ENCODE results near the gene GDPD5.

GDPD5 gene

DNA sequence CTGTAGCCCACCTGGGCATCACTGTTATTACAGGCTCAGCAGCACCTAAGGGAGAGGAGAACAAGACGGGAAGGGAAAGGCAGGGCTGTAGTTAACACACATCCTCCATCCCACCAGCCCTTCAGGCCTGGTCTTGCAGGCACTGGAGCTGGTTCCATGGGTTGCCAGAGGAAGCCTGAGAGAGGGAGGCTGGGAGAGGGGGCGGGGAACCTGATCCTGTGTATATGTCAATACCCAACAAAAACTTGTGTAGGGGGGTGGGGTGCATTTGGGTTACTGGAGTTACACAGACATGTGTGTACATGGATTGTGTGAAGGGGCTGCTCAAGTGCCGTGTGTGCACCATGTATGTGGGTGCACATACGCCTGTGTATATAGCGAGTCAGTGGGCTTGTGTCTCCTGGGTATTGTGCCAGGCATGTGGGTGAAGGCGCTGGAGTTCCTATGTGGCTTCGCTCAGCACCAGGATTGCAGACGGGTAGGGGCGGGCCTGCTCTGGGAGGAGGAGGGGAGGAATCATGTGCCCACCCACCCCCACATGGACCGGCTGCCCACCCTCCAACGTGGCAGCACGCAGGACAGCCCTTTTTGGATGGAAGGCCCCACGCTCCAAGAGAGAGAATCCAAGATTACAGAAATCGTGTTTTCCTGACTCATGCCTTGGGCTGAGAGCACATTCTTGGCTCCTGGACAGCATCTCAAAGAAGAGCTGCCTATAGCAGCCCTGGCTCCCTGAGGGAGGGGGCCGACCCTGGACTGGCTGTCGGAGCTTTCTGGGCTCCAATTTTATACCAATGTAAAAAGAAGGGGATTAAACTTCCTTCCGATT is 32.1 kb upstream of the GDPD5 start:
- DNase-seq (ENCODE audit: low spot score): no peak

- no peak for DNase-seq (ENCODE audit: low spot score)
Measured at GRCh38 chr11:75556275-75556674, 30.5 kb upstream of the GDPD5 start.

- no peak for DNase-seq (ENCODE audit: low spot score)
Measured at GRCh38 chr11:75555079-75555811, 29.5 kb upstream of the GDPD5 start.

DNA sequence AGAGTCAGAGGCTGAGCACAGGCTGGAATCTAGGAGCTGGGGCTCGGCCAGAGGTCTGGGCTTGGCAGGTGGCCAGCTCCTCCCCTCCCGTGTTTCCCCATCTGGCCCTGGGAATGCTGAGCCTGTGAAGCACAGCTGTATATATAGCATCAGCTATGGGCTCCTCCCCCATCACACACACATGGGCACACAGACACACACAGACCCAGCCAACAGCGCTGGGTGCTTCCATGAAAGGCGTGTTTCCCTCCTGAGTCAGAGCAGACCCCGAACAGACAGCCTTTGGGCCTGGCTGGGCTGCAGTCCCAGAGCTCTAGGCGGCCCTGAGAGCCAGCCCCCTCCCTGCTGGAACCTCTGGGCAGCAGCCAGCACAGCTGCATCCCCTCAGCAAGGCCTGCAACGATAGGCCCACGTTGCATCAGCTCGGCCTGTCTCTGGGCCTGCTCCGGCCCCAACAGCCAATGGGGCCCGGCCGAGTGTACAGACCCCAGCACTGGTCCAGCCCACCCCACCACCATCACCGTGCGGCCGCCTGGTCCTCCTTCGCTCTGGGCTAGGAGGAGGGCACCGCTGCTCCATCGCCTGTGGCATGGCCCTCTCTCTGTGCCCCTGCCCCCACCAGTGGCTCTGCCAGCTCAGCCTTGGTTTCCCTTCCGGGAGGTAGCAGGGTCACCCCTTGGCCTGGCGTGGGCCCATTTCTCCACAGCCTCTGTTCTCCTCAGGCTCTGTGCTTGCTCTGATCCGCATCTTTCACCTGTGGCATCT is 28.7 kb upstream of the GDPD5 start:
- peak; percentile 50 for DNase-seq (ENCODE audit: low spot score)

DNA sequence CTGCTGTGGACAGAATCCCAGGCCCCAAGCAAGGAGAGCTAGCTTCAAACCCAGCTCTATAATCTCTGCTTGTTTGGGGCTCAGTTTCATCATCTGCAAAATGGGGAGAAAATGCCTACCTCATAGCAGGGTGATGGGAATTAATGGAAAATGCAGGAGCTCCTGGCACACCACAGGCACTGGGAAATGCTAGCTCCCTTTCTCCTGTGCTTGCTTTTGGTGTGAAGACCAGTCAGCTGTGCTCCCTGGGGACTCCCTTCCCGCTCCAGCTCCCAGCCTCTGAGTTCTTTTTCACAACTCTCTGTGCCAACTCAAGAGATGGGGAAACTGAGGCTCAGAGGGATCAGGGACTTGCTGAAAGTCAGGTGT is 28.1 kb upstream of the GDPD5 start:
- no peak for DNase-seq (ENCODE audit: low spot score)

GRCh38 chr11:75553182-75553581 is 27.4 kb upstream of the GDPD5 start:
- no peak for DNase-seq (ENCODE audit: low spot score)

DNA sequence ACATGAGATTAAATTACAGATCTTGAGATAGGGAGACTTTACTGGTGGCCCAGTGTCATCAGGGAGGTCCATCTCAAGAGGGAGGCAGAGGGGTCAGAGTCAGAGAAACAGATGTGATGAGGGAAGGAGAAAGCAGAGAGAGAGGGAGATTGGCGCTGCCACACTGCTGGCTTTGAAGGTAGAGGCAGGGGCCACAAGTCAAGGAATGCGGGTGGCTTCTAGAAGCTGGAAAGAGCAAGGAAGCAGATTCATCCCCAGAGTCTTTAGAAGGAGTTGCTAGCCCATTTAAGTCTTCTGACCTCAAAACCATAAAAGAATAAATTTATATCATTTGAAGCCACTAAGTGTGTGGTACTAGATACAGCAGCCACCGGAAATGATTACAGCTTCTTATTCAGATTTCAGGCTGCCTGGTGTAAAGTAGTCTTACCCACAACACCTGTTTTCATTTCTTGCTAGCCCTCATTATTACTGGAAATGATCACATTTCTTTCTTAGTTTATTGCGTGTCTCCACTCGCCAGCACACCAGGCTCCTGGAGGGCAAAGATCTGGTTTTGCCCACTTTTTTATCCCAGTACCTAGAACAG is 23.7 kb upstream of the GDPD5 start:
- DNase-seq (ENCODE audit: low spot score): no peak

- DNase-seq (ENCODE audit: low spot score): no peak
Measured at GRCh38 chr11:75548595-75549272, 23.0 kb upstream of the GDPD5 start.

DNA sequence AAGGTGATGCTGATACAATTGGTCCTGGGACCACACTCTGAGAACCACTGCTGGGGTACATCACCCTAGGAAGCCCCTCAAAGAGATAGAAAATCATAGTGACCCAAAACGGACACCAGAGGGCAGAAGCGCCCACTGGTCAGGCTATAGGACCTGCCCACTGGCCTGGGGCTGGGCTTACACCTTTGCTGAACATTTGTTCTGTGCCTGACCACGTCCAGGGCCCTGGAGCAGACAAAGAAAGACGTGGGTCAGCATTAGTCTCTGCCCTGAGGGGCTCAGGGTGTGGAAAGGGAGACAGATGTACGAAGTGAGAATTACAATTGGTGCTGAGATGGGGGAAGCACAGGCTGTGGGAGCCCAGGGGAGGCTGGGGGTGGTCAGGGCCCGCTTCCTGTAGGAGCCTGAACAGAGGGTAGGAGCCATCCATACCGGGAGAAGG is 21.9 kb upstream of the GDPD5 start:
- DNase-seq (ENCODE audit: low spot score): peak; percentile 66

DNA sequence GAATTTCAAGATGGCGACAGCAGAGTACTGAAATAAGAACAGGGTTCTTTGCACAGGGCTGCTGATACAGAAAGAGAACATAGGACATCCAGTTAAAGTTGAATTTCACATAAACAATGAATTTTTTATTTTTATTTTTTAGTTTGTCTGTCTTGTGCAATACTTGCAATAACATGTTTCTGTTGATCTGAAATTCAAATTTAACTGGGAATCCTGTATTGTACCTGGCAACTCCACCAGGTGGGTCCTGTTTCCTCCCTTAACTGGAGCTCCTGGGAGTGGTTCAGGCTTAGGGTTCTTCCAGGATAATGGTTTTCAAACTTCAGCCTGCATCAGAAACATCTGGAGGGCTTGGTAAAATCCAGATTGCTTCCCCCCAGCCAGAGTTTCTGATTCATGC is 21.4 kb upstream of the GDPD5 start:
- no peak for DNase-seq (ENCODE audit: low spot score)

DNA sequence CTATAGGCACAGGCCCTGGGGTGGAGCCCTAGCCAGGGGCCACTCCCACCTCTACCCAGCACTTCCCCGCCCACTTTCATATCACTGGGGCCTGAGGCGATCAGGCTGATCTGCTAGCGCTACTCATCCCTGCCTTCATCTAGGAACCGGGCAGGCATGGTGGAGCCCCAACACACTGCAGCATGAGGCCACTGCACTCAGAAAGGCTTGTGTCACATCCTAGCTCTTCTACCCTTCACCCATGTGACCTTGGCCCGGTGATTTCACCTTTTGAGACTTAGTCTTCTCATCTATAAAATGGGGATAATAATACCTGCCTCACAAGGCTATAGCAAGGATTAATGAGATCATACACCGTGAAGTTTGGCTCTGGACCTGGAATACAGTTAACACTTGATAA is 18.1 kb upstream of the GDPD5 start:
- DNase-seq (ENCODE audit: low spot score): no peak

GRCh38 chr11:75542088-75542438 is 16.3 kb upstream of the GDPD5 start:
- no peak for DNase-seq (ENCODE audit: low spot score)

DNA sequence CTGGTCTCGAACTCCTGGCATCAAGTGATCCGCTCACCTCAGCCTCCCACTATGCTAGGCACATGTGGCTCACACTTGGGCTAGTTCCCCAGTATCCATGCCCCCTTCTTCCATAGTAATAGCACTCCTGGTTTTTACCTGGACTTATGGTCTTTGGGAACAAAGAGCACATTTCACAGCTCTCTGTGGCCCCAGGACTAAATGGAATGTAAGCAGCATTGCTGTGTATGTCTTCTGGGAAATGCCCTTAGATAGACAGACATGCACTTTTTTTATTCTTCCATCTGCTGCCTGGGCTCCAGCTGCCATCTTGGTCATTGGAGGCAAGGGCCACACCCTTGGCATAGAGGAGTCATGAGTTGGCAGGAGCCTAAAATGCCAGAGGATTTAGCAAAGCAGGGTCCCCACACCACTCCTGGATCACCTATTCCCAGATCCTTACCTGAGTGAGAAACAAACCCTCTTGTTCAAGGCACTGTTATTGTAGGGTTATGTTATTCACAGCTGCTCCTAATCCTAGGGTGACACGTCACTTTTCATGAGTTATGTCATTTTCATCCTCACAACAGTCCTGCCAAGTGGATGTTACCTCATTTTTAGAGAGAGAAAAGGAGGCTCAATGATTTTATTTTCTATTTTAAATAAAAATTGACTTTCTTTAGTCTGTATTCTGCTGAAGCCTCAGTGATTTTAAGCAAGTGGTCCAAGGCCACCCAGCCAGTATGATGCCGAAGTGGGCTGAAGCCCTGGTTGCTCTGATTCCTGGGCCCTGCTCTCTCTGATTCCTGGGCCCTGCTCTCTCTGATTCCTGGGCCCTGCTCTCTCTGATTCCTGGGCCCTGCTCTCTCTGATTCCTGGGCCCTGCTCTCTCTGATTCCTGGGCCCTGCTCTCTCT is 15.7 kb upstream of the GDPD5 start:
- no peak for DNase-seq (ENCODE audit: low spot score)

- DNase-seq (ENCODE audit: low spot score): no peak
Measured at GRCh38 chr11:75539459-75540334, 14.0 kb upstream of the GDPD5 start.

DNA sequence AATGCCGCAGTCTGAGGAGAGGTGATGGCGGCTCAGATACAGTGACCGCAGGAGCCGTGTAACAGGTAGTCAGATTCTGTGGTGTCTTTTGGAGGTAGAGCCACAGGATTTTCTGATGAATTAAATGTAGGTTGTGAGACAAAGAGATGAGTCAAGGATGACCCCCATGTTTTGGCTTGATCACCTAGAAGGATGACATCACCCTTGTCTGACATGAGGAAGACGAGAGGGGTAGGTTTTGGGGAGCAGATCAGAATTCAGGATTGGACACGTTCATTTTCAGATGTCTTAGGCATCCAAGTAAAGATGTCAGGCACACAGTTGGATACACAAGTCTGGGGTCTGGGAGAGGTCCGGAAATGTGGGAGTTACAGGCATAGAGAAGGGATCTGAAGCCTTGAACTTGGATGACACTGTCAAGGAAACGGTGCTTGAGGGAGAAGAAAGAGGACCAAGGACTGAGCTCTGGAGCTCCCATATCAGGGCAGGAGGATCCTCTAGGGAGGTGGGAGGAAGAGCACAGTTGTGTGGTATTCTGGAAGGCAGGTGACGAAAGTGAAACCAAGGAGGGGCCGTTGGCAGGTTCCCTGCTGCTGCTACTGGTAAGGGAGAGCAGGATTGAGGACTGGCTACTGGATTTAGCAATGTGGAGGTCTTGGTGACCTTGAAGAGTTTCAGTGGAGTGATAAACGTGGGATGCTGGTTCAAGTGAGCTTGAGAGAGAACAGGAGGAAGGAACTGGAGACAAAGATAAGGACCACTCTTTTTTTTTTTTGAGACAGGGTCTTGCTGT is 12.6 kb upstream of the GDPD5 start:
- DNase-seq (ENCODE audit: low spot score): no peak

DNA sequence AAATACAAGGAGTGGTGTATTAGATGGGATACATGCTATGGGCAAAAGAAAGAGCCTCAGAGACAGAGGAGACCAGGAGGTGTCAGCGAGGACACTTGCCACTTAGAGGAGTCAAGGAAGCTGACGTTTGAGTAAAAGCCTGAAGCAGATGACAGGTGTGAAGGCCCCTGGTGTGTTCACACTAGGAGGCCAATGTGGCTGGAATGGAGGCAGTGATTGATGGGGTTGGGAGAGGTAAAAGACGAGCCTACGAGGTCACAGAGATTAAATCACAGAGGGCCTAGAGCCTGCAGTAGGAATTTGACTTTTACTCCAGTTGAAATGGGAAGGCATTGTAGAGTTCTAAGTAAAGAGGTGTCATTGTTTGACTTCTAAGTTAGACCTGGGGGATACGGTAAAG is 12.0 kb upstream of the GDPD5 start:
- no peak for DNase-seq (ENCODE audit: low spot score)

GRCh38 chr11:75536786-75537641 is 11.3 kb upstream of the GDPD5 start:
- peak; percentile 62 for DNase-seq (ENCODE audit: low spot score)

- no peak for DNase-seq (ENCODE audit: low spot score)
Measured at GRCh38 chr11:75535071-75535470, 9.3 kb upstream of the GDPD5 start.

Data from NAMALWA (cell line).